Lower lobe of right lung (tissue), 2 donors: Measurements from ENCODE around the gene SELENOO. TPM values are rescaled to one million over a fixed set of nuclear protein-coding genes. Genes with fewer than 3 reads are reported as not detected.

ENCODE experiments used
- ATAC-seq, 2 donors: fragments of 200-7000 bp; cut with Tn5 transposase; one replicate each; pipeline ENCODE4 v1.9.1; 2020 to 2022; ENCODE audit warnings: mild to moderate bottlenecking in 2 of 2, moderate library complexity in 2 of 2
- DNase-seq: peaks from one replicate; pipeline ENCODE4 v3.0.0-alpha.2; 2020
- H3K27ac ChIP-seq: fragments of 200-600 bp; one replicate; pipeline ENCODE4 v1.8.0; 2022
- H3K27me3 ChIP-seq: fragments of 200-600 bp; one replicate; pipeline ENCODE4 v1.8.0; 2022; ENCODE audit warnings: low read depth
- H3K36me3 ChIP-seq: fragments of 200-600 bp; one replicate; pipeline ENCODE4 v1.8.0; 2022; ENCODE audit warnings: mild to moderate bottlenecking
- H3K4me1 ChIP-seq: fragments of 200-600 bp; one replicate; pipeline ENCODE4 v1.8.0; 2022
- H3K4me3 ChIP-seq: fragments of 200-600 bp; one replicate; pipeline ENCODE4 v1.8.0; 2022; ENCODE audit warnings: mild to moderate bottlenecking
- H3K9me3 ChIP-seq: fragments of 200-600 bp; one replicate; pipeline ENCODE4 v1.8.0; 2022
- intact Hi-C: fragments of 100-400 bp; cut with DNase I; formaldehyde crosslinking; loops from one replicate; pipeline ENCODE4 v1.11.0; 2022
- total RNA-seq: library from RNA; stranded (reverse); fragmentation: NEBNext Ultra II Directional; extraction: Animal tissue kit (Norgen Biotek cat#: 25700); gene quantifications from one replicate; pipeline ENCODE4 v1.2.1, GENCODE V29; 2021
- TF ChIP-seq, protein P1 (sequence below): fragments of 200-600 bp; IDR thresholded peaks from one replicate; pipeline ENCODE4 v1.8.0; 2022; ENCODE audit warnings: antibody characterized with exemption, mild to moderate bottlenecking
- donor health status: DM: no; HTN: yes; CAD: no; lungs with severe emphysema.

SELENOO gene
- total RNA-seq, 1 donor from 2014 or later, result 18.7 TPM

GRCh38 chr22:50245214-50246072, 44.6 kb downstream of the SELENOO start:
- intact Hi-C loops, result no loop called here
- no peak for DNase-seq
- Histone ChIP-seq H3K36me3 (peaks cover 17% of the 10 kb centered on the region), H3K27me3 (no peaks in the 10 kb centered on the region), H3K4me1 (peaks cover 72% of the 10 kb centered on the region), H3K4me3 (peak overlapping the region; percentile 82), H3K27ac (peak overlapping the region; percentile 90), H3K9me3 (no peaks in the 10 kb centered on the region)
- peak; percentile 45 to 77 for ATAC-seq
- TF ChIP-seq, protein P1, sequence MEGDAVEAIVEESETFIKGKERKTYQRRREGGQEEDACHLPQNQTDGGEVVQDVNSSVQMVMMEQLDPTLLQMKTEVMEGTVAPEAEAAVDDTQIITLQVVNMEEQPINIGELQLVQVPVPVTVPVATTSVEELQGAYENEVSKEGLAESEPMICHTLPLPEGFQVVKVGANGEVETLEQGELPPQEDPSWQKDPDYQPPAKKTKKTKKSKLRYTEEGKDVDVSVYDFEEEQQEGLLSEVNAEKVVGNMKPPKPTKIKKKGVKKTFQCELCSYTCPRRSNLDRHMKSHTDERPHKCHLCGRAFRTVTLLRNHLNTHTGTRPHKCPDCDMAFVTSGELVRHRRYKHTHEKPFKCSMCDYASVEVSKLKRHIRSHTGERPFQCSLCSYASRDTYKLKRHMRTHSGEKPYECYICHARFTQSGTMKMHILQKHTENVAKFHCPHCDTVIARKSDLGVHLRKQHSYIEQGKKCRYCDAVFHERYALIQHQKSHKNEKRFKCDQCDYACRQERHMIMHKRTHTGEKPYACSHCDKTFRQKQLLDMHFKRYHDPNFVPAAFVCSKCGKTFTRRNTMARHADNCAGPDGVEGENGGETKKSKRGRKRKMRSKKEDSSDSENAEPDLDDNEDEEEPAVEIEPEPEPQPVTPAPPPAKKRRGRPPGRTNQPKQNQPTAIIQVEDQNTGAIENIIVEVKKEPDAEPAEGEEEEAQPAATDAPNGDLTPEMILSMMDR, result no peak

GRCh38 chr22:50246242-50247175, 45.7 kb downstream of the SELENOO start:
- Histone ChIP-seq H3K27ac (peak overlapping the region; percentile 2), H3K9me3 (no peaks in the 10 kb centered on the region), H3K4me1 (peaks cover 72% of the 10 kb centered on the region), H3K27me3 (no peaks in the 10 kb centered on the region), H3K36me3 (peaks cover 12% of the 10 kb centered on the region), H3K4me3 (no peak overlapping the region)
- ATAC-seq, result no peak
- TF ChIP-seq, protein P1, result no peak
- intact Hi-C loops, result no loop called here
- no peak for DNase-seq

- intact Hi-C loops, result no loop called here
- DNase-seq (no peak), ATAC-seq (no peak)
- TF ChIP-seq, protein P1, result no peak
- H3K4me3 ChIP-seq, result no peak overlapping the region
- H3K4me1 ChIP-seq, result peaks cover 67% of the 10 kb centered on the region
- H3K36me3 ChIP-seq, result peaks cover 12% of the 10 kb centered on the region
- no peaks in the 10 kb centered on the region for H3K27me3 ChIP-seq
- no peaks in the 10 kb centered on the region for H3K9me3 ChIP-seq
- H3K27ac ChIP-seq, result no peak overlapping the region
These were observed 46.9 kb downstream of the SELENOO start for GRCh38 chr22:50247748-50248147.

GRCh38 chr22:50248196-50249081, 47.6 kb downstream of the SELENOO start:
- Histone ChIP-seq H3K36me3 (peaks cover 12% of the 10 kb centered on the region), H3K9me3 (no peaks in the 10 kb centered on the region), H3K4me1 (peaks cover 60% of the 10 kb centered on the region), H3K27me3 (no peaks in the 10 kb centered on the region), H3K27ac (no peak overlapping the region), H3K4me3 (no peak overlapping the region)
- TF ChIP-seq, protein P1, result no peak
- no peak for DNase-seq
- intact Hi-C loops, result no loop called here
- no peak for ATAC-seq
